Activated CD8-positive, alpha-beta memory T cell treated with anti-CD3 and anti-CD28 coated beads, Interleukin-2, amount 50 U/mL, for 24 hours (primary cell): Measurements from ENCODE around the gene HRK.

Experiments used
- DNase-seq: peaks from one replicate; pipeline ENCODE4 v3.0.0-alpha.2; 2020; ENCODE audit errors: extremely low read depth

The HRK gene

GRCh38 chr12:116881325-116881876 is at the start of gene HRK:
HRK (minus strand) TSS chr12:116881441; CDS start chr12:116881307, 134 bp downstream.
- no peak for DNase-seq

DNA sequence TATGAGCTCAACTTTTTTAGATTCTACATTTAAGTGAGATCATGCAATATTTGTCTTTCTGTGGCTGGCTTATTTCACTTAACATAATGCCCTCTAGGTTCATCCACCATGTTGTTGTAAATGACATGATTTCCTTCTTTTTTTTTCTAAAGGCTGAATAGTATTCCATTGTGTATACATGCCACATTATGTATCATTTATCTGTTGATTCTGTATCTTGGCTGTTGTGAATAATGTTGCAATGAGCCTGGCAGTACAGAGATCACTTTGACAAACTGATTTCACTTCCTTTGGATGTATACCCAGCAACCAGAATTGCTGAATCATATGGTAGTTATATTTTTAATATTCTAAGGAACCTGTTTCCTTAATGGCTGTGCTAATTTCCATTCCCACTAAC is 48.6 kb upstream of the HRK start:
- no peak for DNase-seq

DNA sequence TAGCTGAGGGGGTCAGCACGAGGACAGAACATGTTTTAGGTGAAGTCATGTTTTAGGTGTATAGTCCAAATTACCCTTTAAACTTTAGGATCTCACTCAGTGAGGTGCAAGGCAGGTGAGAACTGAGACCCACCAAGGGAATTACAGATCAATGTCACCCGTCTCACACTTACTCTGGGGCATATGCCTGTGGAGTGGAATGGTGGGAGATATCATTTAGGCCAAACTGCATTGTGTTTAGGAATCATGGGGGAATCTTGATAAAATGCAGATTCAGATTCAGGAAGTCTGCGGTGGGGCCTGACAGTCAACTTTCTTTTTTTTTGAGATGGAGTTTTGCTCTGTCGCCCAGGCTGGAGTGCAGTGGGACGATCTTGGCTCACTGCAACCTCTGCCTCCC is 47.3 kb upstream of the HRK start:
- no peak for DNase-seq

GRCh38 chr12:116927244-116927940 is 46.2 kb upstream of the HRK start:
- DNase-seq: no peak

- DNase-seq: no peak
Observed at GRCh38 chr12:116926283-116927243, 45.3 kb upstream of the HRK start.

DNA sequence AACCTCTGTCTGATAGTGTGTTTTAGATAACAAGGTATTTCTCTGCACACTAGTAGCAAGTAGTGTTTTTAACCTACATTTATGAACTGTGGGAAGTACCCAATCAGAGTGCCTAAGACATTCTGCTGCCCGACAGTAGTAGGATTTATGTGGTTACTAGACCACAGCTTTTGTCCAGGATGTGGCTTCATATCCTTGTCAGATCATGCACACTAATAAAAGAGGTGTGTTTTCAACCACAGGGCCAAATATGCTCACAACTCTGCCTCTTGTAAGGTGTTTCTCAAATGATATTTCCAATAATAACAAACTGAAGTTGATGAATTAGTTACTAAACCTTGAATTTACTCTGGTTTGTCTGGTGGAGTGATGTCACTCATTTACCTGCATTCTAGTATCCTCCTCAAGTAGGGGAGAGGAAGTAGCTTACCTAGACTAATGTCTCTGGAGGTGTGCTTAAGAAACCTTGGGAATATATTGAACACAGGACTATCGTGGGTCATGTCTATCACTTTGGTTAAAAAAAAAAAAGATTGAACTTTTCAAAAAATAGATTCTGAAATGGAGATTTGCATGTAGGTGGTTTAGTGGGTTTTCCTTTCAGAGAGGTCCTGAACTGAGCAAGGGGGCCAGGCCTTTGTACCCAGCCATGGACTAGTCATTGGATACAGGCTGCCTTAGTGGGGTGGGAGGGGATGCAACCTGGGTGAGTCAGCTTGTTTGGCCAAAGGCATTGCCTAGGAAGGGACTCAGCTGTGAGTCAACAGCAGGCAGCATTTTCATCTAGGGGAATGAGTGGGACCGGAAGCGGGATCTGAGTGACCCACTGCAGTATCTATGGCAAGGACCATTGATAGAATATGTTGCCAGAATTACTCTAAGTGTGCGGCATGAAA is 43.6 kb upstream of the HRK start:
- DNase-seq: no peak

GRCh38 chr12:116922194-116922897 is 41.1 kb upstream of the HRK start:
- DNase-seq: no peak

- no peak for DNase-seq
Observed at GRCh38 chr12:116920939-116921338, 39.7 kb upstream of the HRK start.

- DNase-seq: no peak
Observed at GRCh38 chr12:116919706-116920485, 38.7 kb upstream of the HRK start.

- DNase-seq: no peak
Observed at GRCh38 chr12:116919247-116919661, 38.0 kb upstream of the HRK start.

GRCh38 chr12:116918464-116918863 is 37.2 kb upstream of the HRK start:
- no peak for DNase-seq

- DNase-seq: no peak
Observed at GRCh38 chr12:116916714-116917114, 35.5 kb upstream of the HRK start.

DNA sequence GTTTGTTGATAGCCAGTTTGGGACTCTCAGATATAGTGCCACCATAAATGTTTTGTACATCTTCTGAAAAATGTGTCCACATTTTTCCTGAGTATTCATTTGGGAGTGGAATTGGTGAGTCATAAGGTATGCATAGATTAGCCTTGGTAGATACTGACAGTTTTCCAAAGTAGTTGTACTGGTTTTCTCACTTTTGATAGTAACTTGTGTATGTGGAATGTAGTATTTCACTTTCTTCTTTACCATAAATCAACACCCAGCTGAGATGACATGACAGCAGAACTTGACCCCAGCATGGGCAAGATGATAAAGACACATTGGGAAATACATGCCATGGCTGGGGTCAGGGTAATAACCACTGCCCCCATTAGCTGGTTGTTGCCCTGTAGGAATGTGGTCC is 34.9 kb upstream of the HRK start:
- no peak for DNase-seq

DNA sequence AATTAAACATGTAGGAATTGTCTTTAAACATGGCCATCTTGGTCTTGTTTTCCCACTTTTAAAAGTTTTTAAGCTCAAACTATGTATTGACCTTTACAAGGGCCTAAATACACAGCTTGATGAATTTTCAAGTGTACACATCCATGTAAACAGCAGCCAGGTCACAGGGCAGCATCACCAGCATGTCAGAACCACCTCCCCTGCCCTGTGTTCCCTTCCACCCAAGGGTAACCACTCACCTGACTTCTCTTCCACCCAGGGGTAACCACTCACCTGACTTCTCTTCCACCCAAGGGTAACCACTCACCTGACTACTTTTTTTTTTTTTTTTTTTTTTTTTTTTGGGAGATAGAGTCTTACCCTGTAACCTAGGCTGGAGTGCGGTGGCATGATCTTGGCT is 34.1 kb upstream of the HRK start:
- DNase-seq: no peak

DNA sequence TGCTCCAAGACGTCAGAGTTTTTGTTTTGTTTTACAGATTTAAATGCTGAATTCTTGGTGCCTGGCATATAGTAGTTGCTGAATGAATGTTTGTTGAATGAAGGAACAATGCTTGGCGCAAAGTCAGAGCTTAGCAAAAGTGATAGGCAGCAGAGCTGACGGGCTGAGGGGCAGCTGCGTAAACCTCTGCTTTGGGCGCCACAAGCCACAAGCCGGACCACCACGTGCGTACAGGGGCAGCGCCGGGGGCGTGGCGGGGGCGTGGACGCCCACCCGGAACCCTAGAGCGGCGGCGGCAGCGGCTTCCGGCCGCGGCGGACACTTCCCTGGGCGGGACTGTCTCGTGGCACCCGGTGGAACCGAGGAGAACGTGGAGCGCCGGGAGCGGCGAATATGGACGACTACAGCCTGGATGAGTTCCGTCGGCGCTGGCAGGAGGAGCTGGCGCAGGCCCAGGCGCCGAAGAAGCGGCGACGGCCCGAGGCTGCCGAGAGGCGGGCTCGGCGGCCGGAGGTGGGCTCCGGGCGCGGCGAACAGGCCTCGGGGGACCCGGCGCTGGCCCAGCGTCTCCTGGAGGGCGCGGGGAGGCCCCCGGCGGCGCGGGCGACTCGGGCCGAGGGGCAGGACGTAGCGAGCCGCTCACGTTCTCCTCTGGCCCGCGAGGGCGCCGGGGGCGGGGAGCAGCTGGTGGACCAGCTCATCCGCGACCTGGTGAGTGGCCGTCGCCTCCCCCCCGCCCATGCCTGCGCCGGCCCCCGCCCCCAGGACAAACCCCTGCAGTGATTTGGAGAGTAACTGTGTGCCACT is 29.6 kb upstream of the HRK start, which contains the start of gene FBXW8:
FBXW8 (plus strand) TSS at position 306 of the 807 bp plus-strand sequence; CDS start at position 394, 88 bp downstream.
- no peak for DNase-seq

GRCh38 chr12:116910280-116910644 is 29.0 kb upstream of the HRK start:
- DNase-seq: no peak

- DNase-seq: no peak
Observed at GRCh38 chr12:116906285-116906684, 25.0 kb upstream of the HRK start.

GRCh38 chr12:116903818-116904217 is 22.6 kb upstream of the HRK start:
- no peak for DNase-seq

DNA sequence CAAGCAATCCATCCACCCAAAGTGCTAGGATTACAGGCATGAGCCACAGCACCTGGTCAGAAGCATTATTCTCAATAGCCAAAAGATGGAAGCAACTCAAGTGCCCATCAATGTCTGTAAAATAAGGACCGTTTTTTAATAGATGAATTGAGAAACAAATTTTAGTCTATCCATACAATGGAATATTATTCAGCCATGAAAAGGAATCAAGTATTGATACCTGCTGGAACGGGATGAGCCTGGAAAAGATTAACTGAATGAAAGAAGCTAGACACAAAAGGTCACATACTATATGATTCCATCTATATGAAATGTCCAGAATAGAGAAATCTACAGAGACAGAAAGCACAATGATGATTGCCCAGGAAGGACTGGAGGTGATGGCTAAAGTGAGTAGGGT is 20.4 kb upstream of the HRK start:
- DNase-seq: no peak
